GM20000 (cell line): ENCODE results near the gene KCTD8.

ENCODE experiments used
- DNase-seq: peaks from one replicate; pipeline ENCODE4 v3.0.0; 2012; ENCODE audit warnings: low spot score
- CTCF ChIP-seq: IDR thresholded peaks from 2 replicates; pipeline ENCODE4 v1.5.1; 2012; ENCODE audit warnings: mild to moderate bottlenecking, control low read depth; ENCODE audit errors: extremely low read depth, missing control alignments

KCTD8 gene

GRCh38 chr4:44257461-44257860, 191.1 kb downstream of the KCTD8 start:
- no peak for TF ChIP-seq CTCF
- no peak for DNase-seq

GRCh38 chr4:44256414-44256813, 192.2 kb downstream of the KCTD8 start:
- no peak for TF ChIP-seq CTCF
- no peak for DNase-seq

- no peak for DNase-seq
- TF ChIP-seq CTCF: no peak
Measured at GRCh38 chr4:44237643-44238042, 211.0 kb downstream of the KCTD8 start.

- TF ChIP-seq CTCF: no peak
- DNase-seq: no peak
Measured at GRCh38 chr4:44235897-44236296, 212.7 kb downstream of the KCTD8 start.

GRCh38 chr4:44232262-44232661, 216.3 kb downstream of the KCTD8 start:
- no peak for TF ChIP-seq CTCF
- no peak for DNase-seq

GRCh38 chr4:44231006-44231405, 217.6 kb downstream of the KCTD8 start:
- TF ChIP-seq CTCF: no peak
- no peak for DNase-seq

- TF ChIP-seq CTCF: no peak
- no peak for DNase-seq
Measured at GRCh38 chr4:44228326-44228725, 220.3 kb downstream of the KCTD8 start.
